GM12891 (cell line): ENCODE results near the gene SKI.

ENCODE experiments used
- POLR2A ChIP-seq: IDR thresholded peaks from 2 replicates; pipeline ENCODE4 v1.6.1; 2011; ENCODE audit warnings: low read depth, low read length, control low read depth
- POLR2AphosphoS5 ChIP-seq: IDR thresholded peaks from 2 replicates; pipeline ENCODE4 v1.6.1; 2011; ENCODE audit warnings: low read depth, low read length, control low read depth
- SPI1 ChIP-seq: IDR thresholded peaks from 2 replicates; pipeline ENCODE4 v1.6.1; 2011; ENCODE audit warnings: low read depth, low read length, control low read depth
- TAF1 ChIP-seq: IDR thresholded peaks from 2 replicates; pipeline ENCODE4 v1.6.1; 2011; ENCODE audit warnings: low read depth, low read length, control low read depth

- TF ChIP-seq POLR2A, result no peak
- no peak for TF ChIP-seq TAF1
- no peak for TF ChIP-seq POLR2AphosphoS5
- no peak for TF ChIP-seq SPI1
These were observed 68.5 kb downstream of the SKI start for GRCh38 chr1:2296614-2297013.
